Fibroblast of villous mesenchyme (primary cell): Measurements from ENCODE around the gene METTL4. TPM values are rescaled to one million over a fixed set of nuclear protein-coding genes. Genes with fewer than 3 reads are reported as not detected.
"Not testable (repeated sequence)": the region's sequence is repeated elsewhere in the genome, so short reads cannot be mapped to it uniquely, and the experiment has no call there.

Source experiments
- DNase-seq: peaks from one replicate; pipeline ENCODE4 v3.0.0-alpha.2; 2010; ENCODE audit warnings: low read depth
- H3K4me3 ChIP-seq: 2 replicates; pipeline ENCODE4 v1.5.1; 2011; ENCODE audit warnings: low read depth, mild to moderate bottlenecking, low read length
- CTCF ChIP-seq: IDR thresholded peaks from 2 replicates; pipeline ENCODE4 v1.5.1; 2012; ENCODE audit warnings: low read depth, mild to moderate bottlenecking, low read length; ENCODE audit not compliant: insufficient read depth
- total RNA-seq: library from RNA; depleted of rRNA; stranded (reverse); fragments of >200 nt; gene quantifications from 2 replicates; pipeline ENCODE4 v1.2.3, GENCODE V29; 2012

The METTL4 gene
- total RNA-seq, 1 donor, result 15.1 TPM

- no peak for TF ChIP-seq CTCF
- DNase-seq, result no peak
- H3K4me3 ChIP-seq, result no peak overlapping the region
These were observed 19.9 kb downstream of the METTL4 start for GRCh38 chr18:2551425-2551824.

GRCh38 chr18:2549462-2549861 lies 21.8 kb downstream of the METTL4 start:
- no peak overlapping the region for H3K4me3 ChIP-seq
- DNase-seq, result no peak
- TF ChIP-seq CTCF, result no peak

GRCh38 chr18:2547477-2548087 lies 23.7 kb downstream of the METTL4 start:
- TF ChIP-seq CTCF, result peak; percentile 51
- H3K4me3 ChIP-seq, result no peak overlapping the region
- DNase-seq, result peak; percentile 71

GRCh38 chr18:2545155-2545554 lies 26.1 kb downstream of the METTL4 start:
- H3K4me3 ChIP-seq, result no peak overlapping the region
- no peak for TF ChIP-seq CTCF
- DNase-seq, result no peak

GRCh38 chr18:2541925-2542563 lies 29.3 kb downstream of the METTL4 start:
- TF ChIP-seq CTCF, result peak; percentile 64
- not testable (repeated sequence) for H3K4me3 ChIP-seq
- peak; percentile 57 for DNase-seq

GRCh38 chr18:2540575-2540974 lies 30.7 kb downstream of the METTL4 start:
- TF ChIP-seq CTCF, result no peak
- no peak for DNase-seq
- no peak overlapping the region for H3K4me3 ChIP-seq
